ENCODE results near the gene BACH2.

The BACH2 gene

DNA sequence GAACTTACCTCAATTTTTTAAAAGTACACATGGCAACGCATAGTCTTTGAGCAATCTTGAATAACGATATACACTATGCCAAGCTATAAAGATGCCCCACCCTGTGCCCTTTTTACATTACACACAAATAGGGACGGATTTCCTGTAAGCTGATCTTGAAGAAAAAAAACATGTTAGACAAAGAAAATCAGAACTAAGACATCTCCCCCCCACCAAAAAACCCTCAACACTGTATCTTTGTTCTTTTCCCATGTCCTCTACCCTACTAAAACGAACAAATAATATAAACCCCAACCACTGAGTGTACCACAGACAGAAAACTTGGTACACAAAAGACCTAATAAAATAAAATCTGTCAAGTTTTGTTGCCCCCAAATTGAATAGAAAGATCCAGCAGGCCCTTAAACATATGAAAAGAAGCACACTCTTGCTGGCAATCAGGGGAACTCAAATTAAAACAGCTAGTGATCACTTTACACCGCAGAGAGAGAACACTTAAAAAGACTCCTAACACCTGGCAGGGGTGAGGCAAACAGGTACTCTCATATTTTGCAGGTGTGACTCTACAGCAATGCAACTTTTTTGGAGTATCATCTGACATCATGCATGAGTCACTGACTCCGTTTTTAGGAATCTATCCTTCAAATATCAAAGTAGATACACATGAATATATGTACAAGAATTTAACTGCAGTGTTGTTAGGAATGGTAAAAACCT is 29.6 kb downstream of the BACH2 start:
- Histone ChIP-seq H3K9ac (ENCODE audit: low read length in 5 of 5) (no peak overlapping the region), H3K4me3 (ENCODE audit: low read depth in 1 of 5, low read length in 5 of 5) (no peak overlapping the region), H3K36me3 (ENCODE audit: control insufficient read depth in 5 of 5, insufficient read depth in 5 of 5, low read length in 5 of 5) (no peaks in the 10 kb centered on the region), H3K9me3 (ENCODE audit: control insufficient read depth in 5 of 5, low read length in 5 of 5) (peaks cover 0 to 7% (median 0%) of the 10 kb centered on the region in 5 donors), H3K27me3 (ENCODE audit: control insufficient read depth in 5 of 5, insufficient read depth in 4 of 5, low read length in 5 of 5) (no peaks in the 10 kb centered on the region), H3K4me1 (ENCODE audit: control insufficient read depth in 5 of 5, insufficient read depth in 5 of 5, low read length in 5 of 5) (no peaks in the 10 kb centered on the region), H3K27ac (ENCODE audit: low read depth, low read length) (no peak overlapping the region)

- H3K36me3 ChIP-seq (ENCODE audit: control insufficient read depth in 5 of 5, insufficient read depth in 5 of 5, low read length in 5 of 5): no peaks in the 10 kb centered on the region
- no peak overlapping the region for H3K4me3 ChIP-seq (ENCODE audit: low read depth in 1 of 5, low read length in 5 of 5)
- no peaks in the 10 kb centered on the region for H3K9me3 ChIP-seq (ENCODE audit: control insufficient read depth in 5 of 5, low read length in 5 of 5)
- H3K27me3 ChIP-seq (ENCODE audit: control insufficient read depth in 5 of 5, insufficient read depth in 4 of 5, low read length in 5 of 5): no peaks in the 10 kb centered on the region
- no peak overlapping the region for H3K9ac ChIP-seq (ENCODE audit: low read length in 5 of 5)
- H3K4me1 ChIP-seq (ENCODE audit: control insufficient read depth in 5 of 5, insufficient read depth in 5 of 5, low read length in 5 of 5): no peaks in the 10 kb centered on the region
- H3K27ac ChIP-seq (ENCODE audit: low read depth, low read length): no peak overlapping the region
Observed at GRCh38 chr6:90264561-90264960, 32.1 kb downstream of the BACH2 start.

- no peaks in the 10 kb centered on the region for H3K36me3 ChIP-seq (ENCODE audit: control insufficient read depth in 5 of 5, insufficient read depth in 5 of 5, low read length in 5 of 5)
- no peaks in the 10 kb centered on the region for H3K27me3 ChIP-seq (ENCODE audit: control insufficient read depth in 5 of 5, insufficient read depth in 4 of 5, low read length in 5 of 5)
- no peak overlapping the region for H3K9ac ChIP-seq (ENCODE audit: low read length in 5 of 5)
- no peak overlapping the region for H3K27ac ChIP-seq (ENCODE audit: low read depth, low read length)
- no peak overlapping the region for H3K4me3 ChIP-seq (ENCODE audit: low read depth in 1 of 5, low read length in 5 of 5)
- H3K4me1 ChIP-seq (ENCODE audit: control insufficient read depth in 5 of 5, insufficient read depth in 5 of 5, low read length in 5 of 5): no peaks in the 10 kb centered on the region
- H3K9me3 ChIP-seq (ENCODE audit: control insufficient read depth in 5 of 5, low read length in 5 of 5): no peaks in the 10 kb centered on the region
Observed at GRCh38 chr6:90263633-90264032, 33.0 kb downstream of the BACH2 start.

DNA sequence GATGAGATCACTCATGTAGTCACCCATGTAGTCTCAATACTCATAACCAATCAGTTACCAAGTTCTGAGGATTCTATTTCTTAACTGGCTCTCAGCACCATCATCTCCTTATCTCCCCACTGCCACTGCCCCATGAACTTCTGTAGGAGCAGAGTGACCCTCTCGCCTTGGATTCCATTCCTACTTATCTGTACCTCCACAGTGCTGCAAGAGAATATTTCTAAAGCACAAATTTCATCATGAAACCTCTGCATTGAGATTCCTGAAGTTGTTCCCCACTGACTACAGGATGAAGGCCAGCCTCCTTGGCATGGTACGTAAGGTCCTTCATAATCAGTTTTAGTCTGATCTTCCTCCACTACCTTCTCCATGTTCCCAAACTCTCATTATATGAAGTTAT is 34.8 kb downstream of the BACH2 start:
- Histone ChIP-seq H3K4me3 (ENCODE audit: low read depth in 1 of 5, low read length in 5 of 5) (no peak overlapping the region), H3K4me1 (ENCODE audit: control insufficient read depth in 5 of 5, insufficient read depth in 5 of 5, low read length in 5 of 5) (no peaks in the 10 kb centered on the region), H3K27me3 (ENCODE audit: control insufficient read depth in 5 of 5, insufficient read depth in 4 of 5, low read length in 5 of 5) (no peaks in the 10 kb centered on the region), H3K36me3 (ENCODE audit: control insufficient read depth in 5 of 5, insufficient read depth in 5 of 5, low read length in 5 of 5) (no peaks in the 10 kb centered on the region), H3K9me3 (ENCODE audit: control insufficient read depth in 5 of 5, low read length in 5 of 5) (no peaks in the 10 kb centered on the region), H3K9ac (ENCODE audit: low read length in 5 of 5) (no peak overlapping the region), H3K27ac (ENCODE audit: low read depth, low read length) (no peak overlapping the region)

DNA sequence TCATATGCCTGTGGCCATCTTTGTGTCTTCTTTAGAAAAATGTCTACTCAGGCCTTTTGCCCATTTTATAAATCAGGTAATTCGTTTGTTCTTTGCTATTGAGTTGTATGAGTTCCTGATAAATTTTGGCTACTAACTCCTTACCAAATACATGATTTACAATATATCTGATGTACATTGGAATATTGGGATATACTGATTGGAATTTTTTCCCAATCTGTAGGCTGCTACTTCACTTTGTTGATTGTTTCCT is 39.2 kb downstream of the BACH2 start:
- Histone ChIP-seq H3K4me1 (ENCODE audit: control insufficient read depth in 5 of 5, insufficient read depth in 5 of 5, low read length in 5 of 5) (no peaks in the 10 kb centered on the region), H3K9me3 (ENCODE audit: control insufficient read depth in 5 of 5, low read length in 5 of 5) (no peaks in the 10 kb centered on the region), H3K9ac (ENCODE audit: low read length in 5 of 5) (no peak overlapping the region), H3K27me3 (ENCODE audit: control insufficient read depth in 5 of 5, insufficient read depth in 4 of 5, low read length in 5 of 5) (no peaks in the 10 kb centered on the region), H3K4me3 (ENCODE audit: low read depth in 1 of 5, low read length in 5 of 5) (no peak overlapping the region), H3K36me3 (ENCODE audit: control insufficient read depth in 5 of 5, insufficient read depth in 5 of 5, low read length in 5 of 5) (no peaks in the 10 kb centered on the region), H3K27ac (ENCODE audit: low read depth, low read length) (no peak overlapping the region)

DNA sequence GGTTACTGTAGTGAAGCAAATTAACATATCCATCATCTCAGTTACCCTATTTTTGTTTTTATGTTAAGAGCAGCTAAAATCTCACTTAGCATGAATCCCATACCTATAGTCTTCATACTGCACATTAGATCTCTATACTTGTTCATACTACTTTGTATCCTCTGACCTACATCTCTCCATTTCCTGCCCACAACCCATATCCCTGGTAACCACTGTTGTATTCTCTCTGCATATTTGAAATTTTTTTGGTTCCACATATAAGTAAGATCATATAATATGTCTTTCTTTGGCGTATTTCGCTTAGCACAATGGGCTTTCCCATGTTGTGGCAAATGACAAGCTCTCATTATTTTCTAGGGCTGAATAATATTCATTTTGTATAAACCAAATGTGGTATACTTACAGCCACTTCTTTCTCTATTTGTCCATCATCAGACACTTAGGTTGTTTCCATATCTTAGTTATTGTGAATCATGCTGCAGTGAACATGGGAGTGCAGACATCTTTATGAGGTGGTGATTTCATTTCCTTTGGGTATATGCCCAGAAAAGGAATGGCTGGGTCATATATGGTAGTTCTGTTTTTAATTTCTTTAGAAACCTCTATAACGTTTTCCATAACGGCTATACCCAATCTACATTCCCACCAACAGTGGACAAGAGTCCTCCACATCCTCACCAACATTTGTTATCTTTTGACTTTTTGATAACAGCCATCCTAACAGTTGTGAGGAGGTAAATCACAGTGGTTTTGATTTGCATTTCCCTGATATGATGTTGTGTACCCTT is 39.8 kb downstream of the BACH2 start:
- H3K36me3 ChIP-seq (ENCODE audit: control insufficient read depth in 5 of 5, insufficient read depth in 5 of 5, low read length in 5 of 5): no peaks in the 10 kb centered on the region
- H3K27me3 ChIP-seq (ENCODE audit: control insufficient read depth in 5 of 5, insufficient read depth in 4 of 5, low read length in 5 of 5): no peaks in the 10 kb centered on the region

DNA sequence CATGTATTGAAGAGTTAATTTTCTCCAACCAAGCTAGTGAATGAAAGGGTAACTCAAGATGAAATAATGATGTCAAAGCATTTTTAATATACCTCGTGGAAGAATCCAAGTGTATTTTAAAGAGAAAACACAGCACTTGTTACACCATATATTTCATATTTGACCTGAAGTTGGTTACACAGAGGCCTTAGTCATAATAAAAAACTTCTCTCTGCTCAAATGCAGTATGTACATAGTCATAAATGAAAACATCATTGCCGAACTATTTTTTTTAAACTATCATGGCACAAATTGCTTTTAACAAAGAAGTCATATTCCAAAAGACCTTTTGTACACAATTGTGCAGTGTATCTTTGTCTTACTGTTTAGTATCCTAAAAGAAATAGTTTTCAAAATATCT is 43.0 kb downstream of the BACH2 start:
- H3K4me1 ChIP-seq (ENCODE audit: control insufficient read depth in 5 of 5, insufficient read depth in 5 of 5, low read length in 5 of 5): no peaks in the 10 kb centered on the region
- no peak overlapping the region for H3K27ac ChIP-seq (ENCODE audit: low read depth, low read length)
- no peaks in the 10 kb centered on the region for H3K27me3 ChIP-seq (ENCODE audit: control insufficient read depth in 5 of 5, insufficient read depth in 4 of 5, low read length in 5 of 5)
- H3K9ac ChIP-seq (ENCODE audit: low read length in 5 of 5): no peak overlapping the region
- H3K4me3 ChIP-seq (ENCODE audit: low read depth in 1 of 5, low read length in 5 of 5): no peak overlapping the region
- H3K36me3 ChIP-seq (ENCODE audit: control insufficient read depth in 5 of 5, insufficient read depth in 5 of 5, low read length in 5 of 5): no peaks in the 10 kb centered on the region
- H3K9me3 ChIP-seq (ENCODE audit: control insufficient read depth in 5 of 5, low read length in 5 of 5): no peaks in the 10 kb centered on the region

More for the DNA sequence above, 39.8 kb downstream of the BACH2 start:
- Histone ChIP-seq H3K4me3 (ENCODE audit: low read depth in 1 of 5, low read length in 5 of 5) (no peak overlapping the region), H3K27ac (ENCODE audit: low read depth, low read length) (no peak overlapping the region), H3K9me3 (ENCODE audit: control insufficient read depth in 5 of 5, low read length in 5 of 5) (no peaks in the 10 kb centered on the region), H3K4me1 (ENCODE audit: control insufficient read depth in 5 of 5, insufficient read depth in 5 of 5, low read length in 5 of 5) (no peaks in the 10 kb centered on the region), H3K9ac (ENCODE audit: low read length in 5 of 5) (no peak overlapping the region)

DNA sequence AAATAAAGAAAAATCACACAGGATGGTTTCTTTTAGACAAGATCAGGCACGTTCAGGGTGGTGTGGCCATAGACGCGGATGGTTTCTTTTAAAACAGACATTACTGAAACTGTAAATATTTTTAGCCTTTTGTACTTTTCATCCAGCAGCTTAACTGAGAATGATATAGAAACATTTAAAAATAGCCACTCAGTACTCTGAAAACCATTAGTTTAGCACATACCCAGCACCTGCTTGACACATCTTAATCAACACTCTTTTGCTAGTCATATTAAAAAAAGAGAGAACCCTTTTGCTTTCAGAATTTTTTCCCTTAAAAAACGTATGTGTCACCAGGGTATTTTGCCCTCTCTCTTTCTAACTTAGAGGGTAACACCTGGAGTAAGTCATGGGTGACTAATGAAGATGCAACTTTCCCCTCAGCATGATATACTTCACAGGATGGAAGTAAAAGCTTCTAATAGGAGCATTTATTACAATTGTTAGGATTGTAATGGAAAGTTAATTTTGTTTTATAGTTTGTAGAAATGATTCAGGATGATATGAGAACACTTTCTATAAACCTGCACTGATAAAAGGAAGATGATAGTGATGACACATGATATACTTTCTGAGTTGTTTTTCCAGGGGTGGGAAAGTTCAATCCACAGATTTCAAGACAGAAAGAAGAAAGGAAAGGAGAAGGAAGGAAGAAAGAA is 45.2 kb downstream of the BACH2 start:
- H3K4me3 ChIP-seq (ENCODE audit: low read depth in 1 of 5, low read length in 5 of 5): no peak overlapping the region
- no peaks in the 10 kb centered on the region for H3K9me3 ChIP-seq (ENCODE audit: control insufficient read depth in 5 of 5, low read length in 5 of 5)
- no peaks in the 10 kb centered on the region for H3K4me1 ChIP-seq (ENCODE audit: control insufficient read depth in 5 of 5, insufficient read depth in 5 of 5, low read length in 5 of 5)
- no peak overlapping the region for H3K27ac ChIP-seq (ENCODE audit: low read depth, low read length)
- no peaks in the 10 kb centered on the region for H3K27me3 ChIP-seq (ENCODE audit: control insufficient read depth in 5 of 5, insufficient read depth in 4 of 5, low read length in 5 of 5)
- H3K36me3 ChIP-seq (ENCODE audit: control insufficient read depth in 5 of 5, insufficient read depth in 5 of 5, low read length in 5 of 5): no peaks in the 10 kb centered on the region
- no peak overlapping the region for H3K9ac ChIP-seq (ENCODE audit: low read length in 5 of 5)

DNA sequence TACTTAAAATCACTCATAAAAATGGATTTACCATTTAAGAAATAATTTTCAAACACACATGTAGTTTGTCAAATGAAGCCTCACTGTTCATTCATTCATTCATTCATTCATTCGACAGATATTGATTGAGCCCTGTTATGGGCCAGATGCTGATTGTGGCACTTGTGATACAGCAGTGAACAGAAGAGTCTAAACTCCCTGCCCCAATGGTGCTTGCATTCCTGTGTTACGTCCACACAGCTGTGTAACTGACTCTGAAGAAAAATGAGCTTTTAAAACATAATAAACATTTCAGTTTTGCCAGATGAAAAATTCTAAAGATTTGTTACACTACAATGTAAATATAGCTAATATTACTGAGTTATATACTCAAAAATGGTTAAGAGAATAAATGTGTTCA is 46.2 kb downstream of the BACH2 start:
- no peak overlapping the region for H3K27ac ChIP-seq (ENCODE audit: low read depth, low read length)
- no peak overlapping the region for H3K9ac ChIP-seq (ENCODE audit: low read length in 5 of 5)
- no peak overlapping the region for H3K4me3 ChIP-seq (ENCODE audit: low read depth in 1 of 5, low read length in 5 of 5)

GRCh38 chr6:90249458-90249857 is 47.2 kb downstream of the BACH2 start:
- Histone ChIP-seq H3K27ac (ENCODE audit: low read depth, low read length) (no peak overlapping the region), H3K27me3 (ENCODE audit: control insufficient read depth in 5 of 5, insufficient read depth in 4 of 5, low read length in 5 of 5) (no peaks in the 10 kb centered on the region), H3K36me3 (ENCODE audit: control insufficient read depth in 5 of 5, insufficient read depth in 5 of 5, low read length in 5 of 5) (no peaks in the 10 kb centered on the region), H3K4me1 (ENCODE audit: control insufficient read depth in 5 of 5, insufficient read depth in 5 of 5, low read length in 5 of 5) (no peaks in the 10 kb centered on the region), H3K9me3 (ENCODE audit: control insufficient read depth in 5 of 5, low read length in 5 of 5) (no peaks in the 10 kb centered on the region), H3K4me3 (ENCODE audit: low read depth in 1 of 5, low read length in 5 of 5) (no peak overlapping the region), H3K9ac (ENCODE audit: low read length in 5 of 5) (no peak overlapping the region)

More for the DNA sequence above, 46.2 kb downstream of the BACH2 start:
- Histone ChIP-seq H3K27me3 (ENCODE audit: control insufficient read depth in 5 of 5, insufficient read depth in 4 of 5, low read length in 5 of 5) (no peaks in the 10 kb centered on the region), H3K4me1 (ENCODE audit: control insufficient read depth in 5 of 5, insufficient read depth in 5 of 5, low read length in 5 of 5) (no peaks in the 10 kb centered on the region), H3K36me3 (ENCODE audit: control insufficient read depth in 5 of 5, insufficient read depth in 5 of 5, low read length in 5 of 5) (no peaks in the 10 kb centered on the region), H3K9me3 (ENCODE audit: control insufficient read depth in 5 of 5, low read length in 5 of 5) (no peaks in the 10 kb centered on the region)

All from subcutaneous abdominal adipose tissue (tissue), 5 donors.